Smooth muscle cell (in vitro differentiated cells): Measurements from ENCODE around the gene SLC29A1. TPM values are rescaled to one million over a fixed set of nuclear protein-coding genes. Genes with fewer than 3 reads are reported as not detected.

Experiments
- DNase-seq: peaks from one replicate; lab custom pipeline; 2025; ENCODE audit not compliant: unreplicated experiment; lab: John Stamatoyannopoulos, UW
- H2AFZ ChIP-seq: fragments of 200-600 bp; sonication (generic); 2 replicates; pipeline ENCODE4 v1.6.0; 2016; ENCODE audit warnings: antibody characterized with exemption, low read depth, mild to moderate bottlenecking
- H3F3A ChIP-seq: fragments of 200-600 bp; sonication (generic); 2 replicates; pipeline ENCODE4 v1.6.0; 2017; ENCODE audit warnings: antibody characterized with exemption, low read depth
- H3K27ac ChIP-seq: fragments of 200-600 bp; sonication (generic); 2 replicates; pipeline ENCODE4 v1.5.1; 2016; ENCODE audit warnings: low read depth, mild to moderate bottlenecking
- H3K27me3 ChIP-seq: fragments of 200-600 bp; sonication (generic); 2 replicates; pipeline ENCODE4 v1.6.1; 2016; ENCODE audit warnings: low read depth, mild to moderate bottlenecking
- H3K36me3 ChIP-seq: fragments of 200-600 bp; sonication (generic); 2 replicates; pipeline ENCODE4 v1.5.1; 2016; ENCODE audit warnings: low read depth
- H3K4me1 ChIP-seq: fragments of 200-600 bp; sonication (generic); 2 replicates; pipeline ENCODE4 v1.5.1; 2016; ENCODE audit warnings: low read depth
- H3K4me2 ChIP-seq: fragments of 200-600 bp; sonication (generic); 2 replicates; pipeline ENCODE4 v1.6.0; 2016; ENCODE audit warnings: mild to moderate bottlenecking
- H3K4me3 ChIP-seq: fragments of 200-600 bp; sonication (generic); 2 replicates; pipeline ENCODE4 v1.5.1; 2016; ENCODE audit warnings: mild to moderate bottlenecking
- H3K79me2 ChIP-seq: fragments of 200-600 bp; sonication (generic); 2 replicates; pipeline ENCODE4 v1.6.0; 2016; ENCODE audit warnings: low read depth, mild to moderate bottlenecking
- H3K9ac ChIP-seq: fragments of 200-600 bp; sonication (generic); 2 replicates; pipeline ENCODE4 v1.6.0; 2016; ENCODE audit warnings: low read depth
- H3K9me3 ChIP-seq: fragments of 200-600 bp; sonication (generic); replicated peaks from 2 replicates; pipeline ENCODE4 v1.5.1; 2016; ENCODE audit warnings: low read depth
- H4K20me1 ChIP-seq: fragments of 200-600 bp; sonication (generic); 2 replicates; pipeline ENCODE4 v1.6.0; 2016; ENCODE audit warnings: low read depth
- CTCF ChIP-seq: fragments of 200-600 bp; sonication (generic); IDR thresholded peaks from 2 replicates; pipeline ENCODE4 v1.5.1; 2017; ENCODE audit warnings: borderline replicate concordance, mild to moderate bottlenecking, antibody characterized with exemption; ENCODE audit not compliant: insufficient read depth, poor library complexity, severe bottlenecking
- WGBS: methylation state at CpG from one replicate; pipeline ENCODE4 v1.1.7; 2016; ENCODE audit warnings: low lambda C conversion rate; 5-methylcytosine and 5-hydroxymethylcytosine counted together
- polyA plus RNA-seq: library from polyadenylated mRNA; unstranded; fragments of >200 nt; fragmentation: Nextera tagmentation; extraction: Ambion mirVana; gene quantifications from 2 replicates; pipeline ENCODE4 v1.2.1, GENCODE V29; 2016
- total RNA-seq: library from RNA; depleted of rRNA; stranded (reverse); fragments of >200 nt; gene quantifications from 2 replicates; pipeline ENCODE4 v1.2.3, GENCODE V29; 2014

SLC29A1 gene
- total and polyA plus RNA-seq, 2 experiments from 2014 or later: 7.4 to 8.0 TPM

GRCh38 chr6:44264154-44265006 lies 41.0 kb downstream of the SLC29A1 start:
- no peaks in the 10 kb centered on the region for H3K9me3 ChIP-seq
- peak overlapping the region; percentile 63 for H2AFZ ChIP-seq
- H3K79me2 ChIP-seq: peaks cover 16% of the 10 kb centered on the region
- no peaks in the 10 kb centered on the region for H3F3A ChIP-seq
- peaks cover 25% of the 10 kb centered on the region for H3K4me1 ChIP-seq
- peaks cover 13% of the 10 kb centered on the region for H4K20me1 ChIP-seq
- WGBS: 17% methylated on average over 13 of the region's 13 CpGs
- peak overlapping the region; percentile 96 for H3K4me3 ChIP-seq
- no peaks in the 10 kb centered on the region for H3K36me3 ChIP-seq
- peaks cover 13% of the 10 kb centered on the region for H3K27me3 ChIP-seq
- peak overlapping the region; percentile 89 for H3K9ac ChIP-seq
- H3K4me2 ChIP-seq: peak overlapping the region; percentile 98
- H3K27ac ChIP-seq: peak overlapping the region; percentile 79
- TF ChIP-seq CTCF: no peak
- DNase-seq: no peak

GRCh38 chr6:44265007-44265721 lies 41.8 kb downstream of the SLC29A1 start, which contains the start of gene NFKBIE:
NFKBIE (minus strand) TSS chr6:44265551; CDS start chr6:44265346, 205 bp downstream.
- H3F3A ChIP-seq: no peaks in the 10 kb centered on the region
- H3K9me3 ChIP-seq: no peaks in the 10 kb centered on the region
- under 1% methylated on average over 44 of the region's 72 CpGs for WGBS
- peak within 1 kb of the TSS; percentile 63 for H2AFZ ChIP-seq
- peak within 1 kb of the TSS; percentile 96 for H3K4me3 ChIP-seq
- peaks cover 21% of the 10 kb centered on the region for H3K27me3 ChIP-seq
- H3K79me2 ChIP-seq: peaks cover 16% of the 10 kb centered on the region
- DNase-seq: peak; percentile 96
- peaks cover 13% of the 10 kb centered on the region for H4K20me1 ChIP-seq
- H3K4me2 ChIP-seq: peak within 1 kb of the TSS; percentile 98
- H3K4me1 ChIP-seq: peaks cover 25% of the 10 kb centered on the region
- H3K27ac ChIP-seq: peak within 1 kb of the TSS; percentile 79
- TF ChIP-seq CTCF: peak; percentile 33
- peak within 1 kb of the TSS; percentile 89 for H3K9ac ChIP-seq
- H3K36me3 ChIP-seq: no peaks in the 10 kb centered on the region

GRCh38 chr6:44265722-44266233 lies 42.4 kb downstream of the SLC29A1 start:
- no peaks in the 10 kb centered on the region for H3F3A ChIP-seq
- H3K4me2 ChIP-seq: peak overlapping the region; percentile 61
- H3K27ac ChIP-seq: peak overlapping the region; percentile 57
- peaks cover 16% of the 10 kb centered on the region for H3K79me2 ChIP-seq
- no peak overlapping the region for H2AFZ ChIP-seq
- H4K20me1 ChIP-seq: peaks cover 13% of the 10 kb centered on the region
- H3K4me3 ChIP-seq: peak overlapping the region; percentile 96
- TF ChIP-seq CTCF: no peak
- H3K27me3 ChIP-seq: peaks cover 25% of the 10 kb centered on the region
- no peak overlapping the region for H3K9ac ChIP-seq
- DNase-seq: no peak
- no peaks in the 10 kb centered on the region for H3K36me3 ChIP-seq
- peaks cover 25% of the 10 kb centered on the region for H3K4me1 ChIP-seq
- H3K9me3 ChIP-seq: no peaks in the 10 kb centered on the region
- 70% methylated on average over 17 of the region's 17 CpGs for WGBS
